Islet precursor cell (in vitro differentiated cells): ENCODE results near the gene TCERG1.
"Not testable (repeated sequence)": the region's sequence is repeated elsewhere in the genome, so short reads cannot be mapped to it uniquely, and the experiment has no call there.

Experiments used
- DNase-seq: peaks from one replicate; pipeline ENCODE4 v3.0.0-alpha.2; 2018

The TCERG1 gene

GRCh38 chr5:146523698-146524097, 76.6 kb downstream of the TCERG1 start:
- DNase-seq = no peak

- DNase-seq = no peak
These were observed 80.7 kb downstream of the TCERG1 start for GRCh38 chr5:146527785-146528184.

DNA sequence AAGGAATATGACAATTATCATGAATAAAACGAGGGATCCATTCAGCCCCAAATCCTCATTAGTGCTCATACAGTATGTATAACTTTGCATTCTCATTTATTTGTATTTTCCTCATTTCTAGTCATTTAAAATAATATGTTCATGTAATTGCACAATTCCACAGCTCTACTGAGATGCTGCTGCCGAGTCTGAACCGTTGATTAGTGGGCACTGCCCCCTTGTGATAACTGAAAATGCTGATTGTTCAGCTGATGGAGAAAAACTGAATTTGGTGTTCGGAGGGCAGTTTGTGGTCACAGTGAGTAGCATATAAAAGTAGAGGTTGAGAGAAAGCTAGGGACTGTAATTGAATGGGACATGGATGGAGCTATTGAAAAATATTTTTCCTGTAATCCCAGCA, 81.1 kb downstream of the TCERG1 start:
- no peak for DNase-seq

GRCh38 chr5:146529984-146530383, 82.9 kb downstream of the TCERG1 start:
- DNase-seq = no peak

DNA sequence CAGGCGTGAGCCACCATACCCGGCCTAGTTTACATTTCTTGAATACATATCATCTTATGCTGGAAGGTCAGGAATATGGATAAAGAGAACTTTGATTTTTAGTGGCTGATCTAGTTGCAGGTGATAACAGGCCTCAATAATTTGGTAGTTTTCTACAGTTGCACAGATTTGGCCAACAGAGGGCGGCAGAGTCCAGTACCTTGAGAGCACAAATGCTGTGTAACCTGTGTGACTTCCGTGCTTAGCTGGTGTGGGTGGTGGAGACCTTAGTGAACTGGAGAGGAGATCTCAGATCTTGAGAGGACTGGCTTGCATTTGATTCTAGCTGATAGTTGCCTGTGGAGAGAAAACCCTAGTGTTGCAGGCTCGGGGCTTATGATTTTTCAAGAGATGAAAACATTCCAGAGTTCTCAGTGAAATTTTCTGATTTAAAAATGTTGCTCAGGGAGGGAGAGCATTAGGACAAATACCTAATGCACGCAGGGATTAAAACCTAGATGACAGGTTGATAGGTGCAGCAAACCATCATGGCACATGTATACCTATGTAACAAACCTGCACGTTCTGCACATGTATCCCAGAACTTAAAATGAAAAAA, 86.2 kb downstream of the TCERG1 start:
- DNase-seq = peak; percentile 81

GRCh38 chr5:146533882-146534281, 86.7 kb downstream of the TCERG1 start:
- DNase-seq = no peak

DNA sequence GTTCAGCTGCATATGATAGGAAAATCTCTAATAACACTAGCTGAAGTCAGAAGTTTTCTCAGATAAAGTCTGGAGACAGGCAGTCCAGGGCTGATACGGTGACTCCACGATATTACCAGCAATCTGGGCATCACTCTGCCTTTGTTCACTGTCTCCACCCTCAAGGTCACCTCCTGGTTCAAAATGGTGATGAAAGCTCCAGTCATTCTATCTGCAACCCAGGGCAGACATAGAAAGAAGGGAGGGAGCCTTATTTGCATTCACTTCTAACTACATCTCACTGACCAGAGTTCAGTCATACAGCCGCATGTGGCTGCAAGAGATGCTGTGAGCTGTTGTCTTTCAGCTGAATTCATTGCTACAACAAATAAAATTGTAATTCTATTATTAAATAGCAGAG, 91.3 kb downstream of the TCERG1 start:
- no peak for DNase-seq

- DNase-seq = no peak
These were observed 92.8 kb downstream of the TCERG1 start for GRCh38 chr5:146539973-146540372.

DNA sequence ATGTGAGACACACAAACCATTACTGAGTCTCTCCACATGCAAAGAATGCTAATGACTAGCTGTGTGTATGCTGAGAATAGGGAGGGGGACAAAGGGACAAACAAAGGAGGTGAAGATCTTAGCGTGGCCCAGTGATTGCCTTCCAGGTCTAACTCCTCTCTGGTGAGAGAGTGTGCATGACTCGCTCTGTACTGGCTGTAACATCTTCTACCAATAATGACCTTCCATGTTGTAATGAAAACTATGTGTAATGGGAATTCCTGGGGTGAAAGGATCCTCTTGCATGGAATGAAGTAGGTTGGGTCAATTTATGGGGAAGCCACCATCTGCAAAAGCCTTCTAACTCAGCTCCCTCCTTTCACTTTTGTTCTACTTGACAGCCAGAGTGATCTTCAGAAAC, 93.3 kb downstream of the TCERG1 start:
- DNase-seq = no peak

- peak; percentile 90 for DNase-seq
These were observed 95.1 kb downstream of the TCERG1 start for GRCh38 chr5:146541958-146542849.

DNA sequence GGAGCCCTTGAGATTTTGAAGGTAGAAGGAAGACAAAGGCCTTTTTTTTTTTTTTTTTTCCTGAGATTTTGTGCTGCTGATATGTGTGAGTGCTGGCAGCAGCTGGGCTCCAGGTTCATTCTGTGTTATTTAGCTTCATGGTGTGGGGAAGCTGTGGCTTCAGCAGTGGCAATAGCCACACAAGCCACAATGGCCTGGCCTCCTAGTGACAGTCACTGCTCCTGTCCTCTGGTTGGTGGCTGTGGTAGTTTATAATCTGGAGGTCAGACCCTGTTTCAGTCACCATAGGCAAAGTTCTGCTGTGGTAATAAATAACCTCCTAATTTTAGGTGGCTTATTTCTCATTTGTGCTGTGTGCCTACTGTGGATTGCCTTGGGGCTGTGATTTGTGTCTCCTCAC, 97.1 kb downstream of the TCERG1 start:
- no peak for DNase-seq

DNA sequence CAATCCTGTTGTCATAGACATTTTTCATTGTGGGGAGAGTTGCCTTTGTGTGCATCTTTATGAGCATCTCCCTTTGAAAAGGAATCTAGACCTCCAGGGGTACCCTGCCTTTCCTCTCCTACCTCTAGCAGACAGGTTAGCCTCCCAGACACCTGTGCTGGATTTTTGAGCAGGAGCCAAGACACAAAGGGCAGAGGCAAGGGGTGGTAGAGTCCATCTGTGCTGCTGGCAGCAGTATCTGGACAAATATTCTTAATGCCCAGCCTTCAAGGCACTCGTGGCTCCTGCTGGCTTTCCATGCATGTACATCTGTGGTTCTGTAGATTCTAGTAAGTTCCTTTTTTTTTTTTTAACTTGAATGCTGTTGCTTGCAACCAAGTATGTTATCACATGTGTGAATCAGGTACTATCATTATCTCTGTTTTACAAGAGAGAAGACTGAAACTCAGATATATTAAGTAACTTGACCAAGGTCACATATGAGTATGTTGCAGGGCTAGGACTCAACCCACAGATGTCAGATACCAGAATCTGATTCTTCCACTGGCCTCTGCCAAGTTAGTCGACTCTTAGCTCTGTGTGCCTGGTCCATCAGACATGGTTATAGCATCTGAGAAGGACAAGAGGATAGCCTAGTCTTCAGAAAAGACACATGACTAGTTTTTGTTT, 101.8 kb downstream of the TCERG1 start:
- DNase-seq = no peak

DNA sequence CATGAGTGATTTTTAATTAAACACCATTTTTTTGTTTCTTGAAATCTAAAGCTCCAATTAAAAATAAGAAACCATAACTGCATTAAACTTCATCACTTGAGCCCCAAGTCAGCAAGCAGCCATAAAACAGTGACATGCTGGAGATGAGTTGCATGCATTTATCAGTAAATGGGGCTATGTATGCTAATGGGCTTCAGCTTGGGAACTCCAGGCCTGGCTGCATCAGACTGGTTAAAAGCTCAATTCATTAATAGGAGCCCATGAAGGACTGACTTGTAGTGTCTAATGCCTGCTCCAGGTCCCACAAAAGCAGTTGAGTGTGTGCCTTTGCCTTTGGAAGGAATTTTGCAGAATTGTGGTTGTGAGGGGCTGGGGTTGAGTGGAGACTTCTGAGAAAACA, 102.5 kb downstream of the TCERG1 start:
- no peak for DNase-seq

GRCh38 chr5:146553446-146553845, 106.3 kb downstream of the TCERG1 start:
- DNase-seq = no peak

GRCh38 chr5:146556884-146557283, 109.8 kb downstream of the TCERG1 start:
- DNase-seq = not testable (repeated sequence)

- DNase-seq = peak; percentile 80
These were observed 113.2 kb downstream of the TCERG1 start for GRCh38 chr5:146560205-146560812.
